ENCODE results near the gene AFAP1L1. TPM values are rescaled to one million over a fixed set of nuclear protein-coding genes. Genes with fewer than 3 reads are reported as not detected.

Gene AFAP1L1
- total RNA-seq, 2 experiments from 2014 or later: not detected

DNA sequence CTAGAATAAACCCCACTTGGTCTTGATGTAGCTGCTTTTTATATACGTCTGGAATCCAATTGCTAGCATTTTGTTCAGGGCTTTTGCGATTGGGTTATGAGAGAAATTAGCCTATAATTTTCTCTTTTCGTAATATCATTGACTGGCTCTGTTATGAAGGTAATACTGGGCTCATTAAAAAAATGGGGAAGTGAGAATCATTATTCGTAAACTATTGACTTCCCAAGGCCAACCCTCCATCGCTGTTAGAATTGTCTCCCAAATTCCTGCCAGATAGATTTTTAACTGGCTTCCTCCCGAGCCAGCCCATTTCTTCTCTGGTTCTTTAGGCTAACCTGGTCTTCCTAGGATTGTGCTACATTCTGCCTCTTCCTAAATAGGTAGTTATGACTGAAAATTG is 37.7 kb downstream of the AFAP1L1 start:
- no peaks in the 10 kb centered on the region for H3K9me3 ChIP-seq (ENCODE audit: low read length)
- no peak overlapping the region for H2AFZ ChIP-seq (ENCODE audit: low read length)
- ChIA-PET CTCF (ENCODE audit: unreplicated experiment) (no interaction called here), POLR2A (interaction anchor here (0.9 to 1.1 kb wide), 2 partner anchors 11 to 48 kb away, joined by 3 to 4 read pairs; partner anchors contain the start of gene PCYOX1L)
- no peak for TF ChIP-seq EZH2phosphoT487 (IDR thresholded peaks at IDR 0.05; ENCODE audit: borderline replicate concordance, low read depth, low read length)
- TF ChIP-seq, protein P1, sequence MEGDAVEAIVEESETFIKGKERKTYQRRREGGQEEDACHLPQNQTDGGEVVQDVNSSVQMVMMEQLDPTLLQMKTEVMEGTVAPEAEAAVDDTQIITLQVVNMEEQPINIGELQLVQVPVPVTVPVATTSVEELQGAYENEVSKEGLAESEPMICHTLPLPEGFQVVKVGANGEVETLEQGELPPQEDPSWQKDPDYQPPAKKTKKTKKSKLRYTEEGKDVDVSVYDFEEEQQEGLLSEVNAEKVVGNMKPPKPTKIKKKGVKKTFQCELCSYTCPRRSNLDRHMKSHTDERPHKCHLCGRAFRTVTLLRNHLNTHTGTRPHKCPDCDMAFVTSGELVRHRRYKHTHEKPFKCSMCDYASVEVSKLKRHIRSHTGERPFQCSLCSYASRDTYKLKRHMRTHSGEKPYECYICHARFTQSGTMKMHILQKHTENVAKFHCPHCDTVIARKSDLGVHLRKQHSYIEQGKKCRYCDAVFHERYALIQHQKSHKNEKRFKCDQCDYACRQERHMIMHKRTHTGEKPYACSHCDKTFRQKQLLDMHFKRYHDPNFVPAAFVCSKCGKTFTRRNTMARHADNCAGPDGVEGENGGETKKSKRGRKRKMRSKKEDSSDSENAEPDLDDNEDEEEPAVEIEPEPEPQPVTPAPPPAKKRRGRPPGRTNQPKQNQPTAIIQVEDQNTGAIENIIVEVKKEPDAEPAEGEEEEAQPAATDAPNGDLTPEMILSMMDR (conservative IDR thresholded peaks at IDR 0.05; ENCODE audit: low read length): no peak
- no peaks in the 10 kb centered on the region for H4K20me1 ChIP-seq (ENCODE audit: insufficient read depth, low read length)
- no peak overlapping the region for H3K4me2 ChIP-seq (ENCODE audit: low read length)
- no peaks in the 10 kb centered on the region for H3K4me1 ChIP-seq (ENCODE audit: insufficient read depth, low read length, poor library complexity, severe bottlenecking)
- no peaks in the 10 kb centered on the region for H3K79me2 ChIP-seq (ENCODE audit: insufficient read depth, low read depth, low read length)
- intact Hi-C loops (cut with micrococcal nuclease; ENCODE audit: unreplicated experiment): no loop called here
- DNase-seq (ENCODE audit: low spot score): no peak
- H3K4me3 ChIP-seq (ENCODE audit: low read depth, low read length, poor library complexity, severe bottlenecking): no peak overlapping the region
- H3K36me3 ChIP-seq (ENCODE audit: insufficient read depth, low read length): no peaks in the 10 kb centered on the region
- BruUV-seq (replicated peaks): no TSS peak
- H3K27ac ChIP-seq (ENCODE audit: low read depth, low read length, poor library complexity, severe bottlenecking): no peak overlapping the region
- H3K9me2 ChIP-seq (ENCODE audit: insufficient read depth, low read length): no peaks in the 10 kb centered on the region

GRCh38 chr5:149310488-149310887 is 38.8 kb downstream of the AFAP1L1 start:
- Histone ChIP-seq H3K4me3 (ENCODE audit: low read depth, low read length, poor library complexity, severe bottlenecking) (no peak overlapping the region), H3K36me3 (ENCODE audit: insufficient read depth, low read length) (no peaks in the 10 kb centered on the region), H3K9me2 (ENCODE audit: insufficient read depth, low read length) (no peaks in the 10 kb centered on the region), H3K4me1 (ENCODE audit: insufficient read depth, low read length, poor library complexity, severe bottlenecking) (no peaks in the 10 kb centered on the region), H3K79me2 (ENCODE audit: insufficient read depth, low read depth, low read length) (no peaks in the 10 kb centered on the region), H4K20me1 (ENCODE audit: insufficient read depth, low read length) (no peaks in the 10 kb centered on the region), H3K4me2 (ENCODE audit: low read length) (no peak overlapping the region), H3K27ac (ENCODE audit: low read depth, low read length, poor library complexity, severe bottlenecking) (no peak overlapping the region), H2AFZ (ENCODE audit: low read length) (no peak overlapping the region), H3K9me3 (ENCODE audit: low read length) (no peaks in the 10 kb centered on the region)
- no peak for DNase-seq (ENCODE audit: low spot score)
- no TSS peak for BruUV-seq (replicated peaks)
- TF ChIP-seq EZH2phosphoT487 (IDR thresholded peaks at IDR 0.05; ENCODE audit: borderline replicate concordance, low read depth, low read length): no peak
- TF ChIP-seq, protein P1 (conservative IDR thresholded peaks at IDR 0.05; ENCODE audit: low read length): no peak
- intact Hi-C loops (cut with micrococcal nuclease; ENCODE audit: unreplicated experiment): no loop called here
- ChIA-PET POLR2A (no interaction called here), CTCF (ENCODE audit: unreplicated experiment) (no interaction called here)

- Histone ChIP-seq H3K36me3 (ENCODE audit: insufficient read depth, low read length) (no peaks in the 10 kb centered on the region), H3K27ac (ENCODE audit: low read depth, low read length, poor library complexity, severe bottlenecking) (no peak overlapping the region), H3K9me2 (ENCODE audit: insufficient read depth, low read length) (no peaks in the 10 kb centered on the region), H3K4me3 (ENCODE audit: low read depth, low read length, poor library complexity, severe bottlenecking) (no peak overlapping the region), H3K4me2 (ENCODE audit: low read length) (no peak overlapping the region), H3K4me1 (ENCODE audit: insufficient read depth, low read length, poor library complexity, severe bottlenecking) (no peaks in the 10 kb centered on the region), H2AFZ (ENCODE audit: low read length) (no peak overlapping the region), H3K9me3 (ENCODE audit: low read length) (no peaks in the 10 kb centered on the region), H4K20me1 (ENCODE audit: insufficient read depth, low read length) (no peaks in the 10 kb centered on the region), H3K79me2 (ENCODE audit: insufficient read depth, low read depth, low read length) (no peaks in the 10 kb centered on the region)
- TF ChIP-seq, protein P1 (conservative IDR thresholded peaks at IDR 0.05; ENCODE audit: low read length): no peak
- TF ChIP-seq EZH2phosphoT487 (IDR thresholded peaks at IDR 0.05; ENCODE audit: borderline replicate concordance, low read depth, low read length): no peak
- ChIA-PET CTCF (ENCODE audit: unreplicated experiment) (no interaction called here), POLR2A (interaction anchor here (1.3 kb wide), 1 partner anchor 9 kb away, joined by 4 read pairs; no protein-coding TSS in a partner anchor)
- intact Hi-C loops (cut with micrococcal nuclease; ENCODE audit: unreplicated experiment): no loop called here
- DNase-seq (ENCODE audit: low spot score): no peak
- BruUV-seq (replicated peaks): no TSS peak
These were observed 39.4 kb downstream of the AFAP1L1 start for GRCh38 chr5:149310947-149311658.

Data from OCI-LY7 (cell line).